H1 (cell line): ENCODE measurements around the gene MIB2. TPM values are rescaled to one million over a fixed set of nuclear protein-coding genes. Genes with fewer than 3 reads are reported as not detected.

Experiments
- CTCF ChIA-PET: fragments of 300-600 bp; sonication (Branson Sonifier 250); formaldehyde crosslinking; loops from one replicate; lab custom pipeline; 2021; ENCODE audit not compliant: partially characterized antibody; lab: Charles Lee
- POLR2A ChIA-PET: fragments of 300-600 bp; sonication (Branson Sonifier 250); formaldehyde crosslinking; loops from one replicate; lab custom pipeline; 2021; ENCODE audit warnings: inconsistent platforms; ENCODE audit not compliant: partially characterized antibody; lab: Charles Lee
- DNase-seq, 2 experiments: peaks; one replicate each; pipeline versions ENCODE4 v3.0.0 to v3.0.0-alpha.2; 2010 to 2022; ENCODE audit warnings: low spot score in 2 of 2, low read depth in 1 of 2, mixed read lengths in 1 of 2
- FAIRE-seq: peaks from 2 replicates; lab custom pipeline; 2011; peaks lifted over from hg19 to GRCh38; lab: Jason Lieb, UNC
- H2AFZ ChIP-seq: 2 replicates; pipeline ENCODE4 v1.8.1; 2012; ENCODE audit warnings: low read length, inconsistent platforms
- H2AK5ac ChIP-seq: 2 replicates; pipeline ENCODE4 v1.6.1; 2013; ENCODE audit warnings: low read depth, low read length
- H2BK120ac ChIP-seq: replicated peaks from 2 replicates; pipeline ENCODE3; 2013; ENCODE audit warnings: low read depth, low read length, inconsistent platforms
- H2BK12ac ChIP-seq: 2 replicates; pipeline ENCODE4 v1.6.1; 2013; ENCODE audit warnings: low read depth, low read length
- H2BK15ac ChIP-seq: 2 replicates; pipeline ENCODE4 v1.6.1; 2013; ENCODE audit warnings: low read length
- H2BK20ac ChIP-seq: 2 replicates; pipeline ENCODE4 v1.6.1; 2013; ENCODE audit warnings: low read length
- H2BK5ac ChIP-seq: 2 replicates; pipeline ENCODE4 v1.6.1; 2013; ENCODE audit warnings: low read depth, low read length
- H3K14ac ChIP-seq: 2 replicates; pipeline ENCODE4 v1.6.1; 2013; ENCODE audit warnings: inconsistent platforms; ENCODE audit not compliant: insufficient read length
- H3K18ac ChIP-seq: 2 replicates; pipeline ENCODE4 v1.6.1; 2013; ENCODE audit warnings: low read length; ENCODE audit errors: extremely low read depth
- H3K23ac ChIP-seq: 2 replicates; pipeline ENCODE4 v1.6.1; 2013; ENCODE audit warnings: inconsistent platforms; ENCODE audit not compliant: insufficient read length
- H3K23me2 ChIP-seq: 2 replicates; pipeline ENCODE4 v1.6.1; 2013; ENCODE audit warnings: low read depth, low read length
- H3K27ac ChIP-seq: 2 replicates; pipeline ENCODE4 v1.6.1; 2011; ENCODE audit warnings: low read depth, low read length, inconsistent platforms
- H3K27me3 ChIP-seq, 4 experiments: replicated peaks in 1 of 4; 1 replicate in 1 of 4; 2 replicates in 3 of 4; pipeline versions ENCODE4 v1.6.1 to v1.8.1; 2011 to 2013; ENCODE audit warnings: low read length in 3 of 4, mild to moderate bottlenecking in 3 of 4, inconsistent platforms in 2 of 4, mixed read lengths in 2 of 4, moderate library complexity in 1 of 4; ENCODE audit not compliant: control insufficient read depth in 3 of 4, insufficient read depth in 3 of 4; ENCODE audit errors: extremely low read depth in 1 of 4
- H3K36me3 ChIP-seq, 4 experiments: 2 replicates each; pipeline versions ENCODE4 v1.6.1 to v1.8.1; 2011 to 2013; ENCODE audit warnings: mild to moderate bottlenecking in 4 of 4, low read length in 3 of 4, moderate library complexity in 2 of 4, control low read depth in 1 of 4, inconsistent platforms in 1 of 4; ENCODE audit not compliant: insufficient read depth in 4 of 4, control insufficient read depth in 2 of 4
- H3K4ac ChIP-seq: replicated peaks from 2 replicates; pipeline ENCODE3; 2013; ENCODE audit warnings: low read length, low read depth, mixed read lengths, inconsistent platforms; ENCODE audit not compliant: insufficient read length
- H3K4me1 ChIP-seq, 4 experiments: replicated peaks in 1 of 4; 1 replicate in 1 of 4; 2 replicates in 3 of 4; pipeline versions ENCODE4 v1.6.1 to v1.8.1; 2011 to 2013; ENCODE audit warnings: low read length in 3 of 4, inconsistent platforms in 2 of 4, mixed read lengths in 1 of 4; ENCODE audit not compliant: insufficient read depth in 4 of 4, control insufficient read depth in 3 of 4
- H3K4me2 ChIP-seq, 2 experiments: 2 replicates each; pipeline versions ENCODE4 v1.6.1 to v1.8.1; 2011 to 2013; ENCODE audit warnings: low read depth in 2 of 2, low read length in 2 of 2, control low read depth in 1 of 2, inconsistent platforms in 1 of 2, mild to moderate bottlenecking in 1 of 2; ENCODE audit not compliant: insufficient read depth in 1 of 2
- H3K4me3 ChIP-seq, 4 experiments: fragments of 200-600, 300-600 bp in 1 of 4; sonication (generic), shearing (Covaris generic), sonication (Bioruptor Twin) in 1 of 4; 2 replicates each; pipeline versions ENCODE4 v1.5.1 to v1.8.1; 2011 to 2016; ENCODE audit warnings: low read length in 4 of 4, low read depth in 3 of 4, control low read depth in 2 of 4, inconsistent platforms in 2 of 4, mild to moderate bottlenecking in 2 of 4, mixed read lengths in 1 of 4, moderate library complexity in 1 of 4; ENCODE audit not compliant: insufficient read depth in 2 of 4; ENCODE audit errors: extremely low read depth in 1 of 4
- H3K56ac ChIP-seq: replicated peaks from 2 replicates; pipeline ENCODE3; 2013; ENCODE audit warnings: low read depth, mild to moderate bottlenecking, mixed read lengths, low read length, inconsistent platforms; ENCODE audit not compliant: insufficient read length
- H3K79me1 ChIP-seq: 2 replicates; pipeline ENCODE4 v1.6.1; 2013; ENCODE audit warnings: low read depth, low read length, control low read depth
- H3K79me2 ChIP-seq, 2 experiments: 2 replicates each; pipeline versions ENCODE4 v1.6.1 to v1.8.1; 2012 to 2013; ENCODE audit warnings: low read length in 2 of 2, mild to moderate bottlenecking in 2 of 2, inconsistent platforms in 1 of 2; ENCODE audit not compliant: insufficient read depth in 2 of 2, control insufficient read depth in 1 of 2
- H3K9ac ChIP-seq, 4 experiments: replicated peaks in 1 of 4; 1 replicate in 1 of 4; 2 replicates in 3 of 4; pipeline versions ENCODE4 v1.6.1 to v1.8.1; 2011 to 2013; ENCODE audit warnings: low read depth in 3 of 4, low read length in 3 of 4, control low read depth in 2 of 4, mild to moderate bottlenecking in 2 of 4, moderate library complexity in 2 of 4, inconsistent platforms in 1 of 4; ENCODE audit errors: extremely low read depth in 1 of 4
- H3K9me3 ChIP-seq, 2 experiments: 2 replicates each; pipeline versions ENCODE4 v1.6.1 to v1.8.1; 2012 to 2013; ENCODE audit warnings: mild to moderate bottlenecking in 2 of 2, moderate library complexity in 2 of 2, control low read depth in 1 of 2, inconsistent platforms in 1 of 2, low read depth in 1 of 2, low read length in 1 of 2, mixed read lengths in 1 of 2; ENCODE audit not compliant: insufficient read depth in 2 of 2
- H4K20me1 ChIP-seq, 2 experiments: replicated peaks in 1 of 2; 2 replicates each; pipeline versions ENCODE3 to v1.8.1; 2011 to 2013; ENCODE audit warnings: inconsistent platforms in 2 of 2, low read length in 2 of 2, mild to moderate bottlenecking in 1 of 2; ENCODE audit not compliant: insufficient read depth in 2 of 2, control insufficient read depth in 1 of 2
- H4K5ac ChIP-seq: 2 replicates; pipeline ENCODE4 v1.6.1; 2013; ENCODE audit warnings: low read length, low read depth, mixed read lengths, inconsistent platforms; ENCODE audit not compliant: insufficient read length
- H4K8ac ChIP-seq: 2 replicates; pipeline ENCODE4 v1.8.0; 2013; ENCODE audit warnings: mild to moderate bottlenecking, moderate library complexity, low read length, inconsistent platforms; ENCODE audit not compliant: insufficient read depth; ENCODE audit errors: extremely low read depth
- H4K91ac ChIP-seq: replicated peaks from 2 replicates; pipeline ENCODE3; 2013; ENCODE audit warnings: low read length, mixed read lengths, inconsistent platforms; ENCODE audit not compliant: insufficient read length
- BACH1 ChIP-seq: IDR thresholded peaks from 2 replicates; pipeline ENCODE4 v1.6.1; 2012; ENCODE audit warnings: low read length, improper control_type of control experiment
- HDAC2 ChIP-seq, 2 experiments: fragments of 300-600 bp in 1 of 2; sonication (generic) in 1 of 2; IDR thresholded peaks; 2 replicates each; pipeline ENCODE4 v1.6.1; 2011 to 2012; ENCODE audit warnings: low read depth in 2 of 2, low read length in 2 of 2, mild to moderate bottlenecking in 2 of 2, moderate library complexity in 2 of 2, borderline replicate concordance in 1 of 2, inconsistent platforms in 1 of 2
- KDM4A ChIP-seq: IDR thresholded peaks from one replicate; pipeline ENCODE4 v1.7.1; 2012; ENCODE audit warnings: low read depth, mild to moderate bottlenecking, moderate library complexity, low read length, inconsistent platforms; ENCODE audit not compliant: severe bottlenecking
- MAX ChIP-seq: IDR thresholded peaks from 2 replicates; pipeline ENCODE4 v1.6.1; 2012; ENCODE audit warnings: inconsistent platforms
- NANOG ChIP-seq: IDR thresholded peaks from 2 replicates; pipeline ENCODE4 v1.6.1; 2011; ENCODE audit warnings: low read length, low read depth, mild to moderate bottlenecking, inconsistent platforms; ENCODE audit not compliant: insufficient read depth, poor library complexity, severe bottlenecking
- POLR2A ChIP-seq, 2 experiments: IDR thresholded peaks; 1 replicate in 1 of 2; 2 replicates in 1 of 2; pipeline ENCODE4 v1.6.1; 2011; ENCODE audit warnings: low read depth in 2 of 2, low read length in 2 of 2, mild to moderate bottlenecking in 2 of 2; ENCODE audit errors: control extremely low read depth in 1 of 2
- POLR2AphosphoS5 ChIP-seq: IDR thresholded peaks from 2 replicates; pipeline ENCODE4 v1.6.1; 2011; ENCODE audit warnings: low read depth, low read length
- RBBP5 ChIP-seq: IDR thresholded peaks from 2 replicates; pipeline ENCODE4 v1.7.1; 2012; ENCODE audit warnings: low read depth, mild to moderate bottlenecking, inconsistent platforms, low read length, moderate library complexity, borderline replicate concordance
- SRF ChIP-seq: IDR thresholded peaks from 2 replicates; pipeline ENCODE4 v1.6.1; 2011; ENCODE audit warnings: mild to moderate bottlenecking, low read depth, low read length, moderate library complexity
- YY1 ChIP-seq: IDR thresholded peaks from 2 replicates; pipeline ENCODE4 v1.6.1; 2011; ENCODE audit warnings: low read depth, mild to moderate bottlenecking, low read length
- WGBS, 2 experiments: shearing (Covaris generic) in 1 of 2; methylation state at CpG; one replicate each; pipeline versions ENCODE4 v1.1.6 to v1.1.7; 2013 to 2015; ENCODE audit warnings: low lambda C conversion rate in 2 of 2, mixed read lengths in 2 of 2, inconsistent platforms in 1 of 2, low coverage in 1 of 2, missing lambda C conversion rate in 1 of 2; ENCODE audit not compliant: insufficient replicate concordance in 2 of 2, insufficient coverage in 1 of 2, insufficient read length in 1 of 2; ENCODE audit errors: extremely low coverage in 1 of 2, missing lambda C conversion rate in 1 of 2; 5-methylcytosine and 5-hydroxymethylcytosine counted together
- polyA plus RNA-seq, 7 experiments: library from polyadenylated mRNA; depleted of rRNA in 3 of 7; stranded (reverse) in 5 of 7; unstranded in 2 of 7; fragments of >200 nt in 5 of 7; fragments of 200-250 nt in 2 of 7; gene quantifications; 1 replicate in 5 of 7; 2 replicates in 1 of 7; 4 replicates in 1 of 7; pipeline versions ENCODE4 v1.2.1 to v1.2.3, GENCODE V29; 2011 to 2013; ENCODE audit warnings: missing spikeins in 2 of 7, mixed read lengths in 2 of 7
- total RNA-seq: library from RNA; stranded (reverse); fragmentation: NEBNext Ultra II Directional; extraction: Animal tissue kit (Norgen Biotek cat#: 25700); gene quantifications from 2 replicates; pipeline ENCODE4 v1.2.1, GENCODE V29; 2021

Gene MIB2
- total and polyA plus RNA-seq, 2 of the 8 experiments (the other 6 are each of a cell fraction or from before 2014, with no cell fraction given) = 32.5 to 60.0 TPM

- Histone ChIP-seq H3K36me3 (no peaks in the 10 kb centered on the region), H3K4me2 (peak overlapping the region; percentile 52 to 86), H4K91ac (peak overlapping the region; percentile 74), H3K56ac (no peak overlapping the region), H3K4me1 (peaks cover 0 to 24% (median 18%) of the 10 kb centered on the region in 4 experiments; a peak in 6 of 7 replicates), H3K18ac (peak overlapping the region; percentile 78; the same call in 1 of the 2 replicates), H3K23ac (no peak overlapping the region), H2AFZ (peak overlapping the region; percentile 15; the same call in 1 of the 2 replicates), H4K5ac (no peak overlapping the region), H3K27me3 (peaks cover 13 to 41% (median 34%) of the 10 kb centered on the region in 4 experiments), H3K23me2 (peaks cover 16% of the 10 kb centered on the region; the same call in 1 of the 2 replicates), H3K79me2 (no peaks in the 10 kb centered on the region), H3K4ac (no peak overlapping the region), H4K20me1 (peaks cover 2 to 6% of the 10 kb centered on the region in 2 experiments), H3K79me1 (no peaks in the 10 kb centered on the region), H2BK15ac (no peak overlapping the region; the same call in 1 of the 2 replicates), H2BK120ac (no peak overlapping the region), H4K8ac (peak overlapping the region; percentile 71), H2BK12ac (peak overlapping the region; percentile 27; the same call in 1 of the 2 replicates), H2AK5ac (0 out of 2 replicates have a peak overlapping the region, but pooled peaks have one; percentile 13), H3K9me3 (no peaks in the 10 kb centered on the region), H3K14ac (no peak overlapping the region), H2BK5ac (no peak overlapping the region), H3K4me3 (peak overlapping the region; percentile 28 to 63 (median 36)), H3K27ac (no peak overlapping the region), H3K9ac (peak overlapping the region in 1 of 4 experiments; percentile 65; a peak in 1 of 7 replicates), H2BK20ac (no peak overlapping the region)
- WGBS, 2 experiments = 13% methylated on average over 86 of the region's 111 CpGs; no CpG with 5 or more reads in 1 of the 2 experiments
- ChIA-PET POLR2A (interaction anchor here (0.7 to 2.7 kb wide), 6 partner anchors 12 to 41 kb away, joined by 3 to 10 read pairs (median 6); partner anchors contain the start of genes MIB2 and SSU72), CTCF (interaction anchor here (0.9 to 3.1 kb wide), 7 partner anchors 10 to 300 kb away, joined by 3 to 18 read pairs (median 6); no protein-coding TSS in a partner anchor)
- no peak for FAIRE-seq
- peak in 1 of 2 experiments; percentile 82 for DNase-seq
- TF ChIP-seq HDAC2 (IDR thresholded peaks at IDR 0.05; ENCODE audit: borderline replicate concordance in 1 of 2, low read depth in 2 of 2, low read length in 2 of 2) (peak; percentile 35 to 42; a peak in 1 of 4 replicates), YY1 (no peak), SRF (no peak), RBBP5 (peak; percentile 73; the same call in 1 of the 2 replicates), POLR2A (IDR thresholded peaks at IDR 0.05; ENCODE audit: control extremely low read depth in 1 of 2, low read depth in 2 of 2, low read length in 2 of 2) (no peak), NANOG (no peak), MAX (peak; percentile 93), KDM4A (peak; percentile 71), POLR2AphosphoS5 (no peak), BACH1 (peak; percentile 61)
Observed at GRCh38 chr1:1599030-1599934, 16.0 kb upstream of the MIB2 start.
